GM18519 (cell line): Measurements from ENCODE around the gene CCNI2.

Source experiments
- ATAC-seq: cut with Tn5 transposase; IDR thresholded peaks from one replicate; pipeline ENCODE4 v1.9.1; 2021; ENCODE audit warnings: mild to moderate bottlenecking, moderate library complexity; ENCODE audit not compliant: unreplicated experiment, low FRiP score

The CCNI2 gene

DNA sequence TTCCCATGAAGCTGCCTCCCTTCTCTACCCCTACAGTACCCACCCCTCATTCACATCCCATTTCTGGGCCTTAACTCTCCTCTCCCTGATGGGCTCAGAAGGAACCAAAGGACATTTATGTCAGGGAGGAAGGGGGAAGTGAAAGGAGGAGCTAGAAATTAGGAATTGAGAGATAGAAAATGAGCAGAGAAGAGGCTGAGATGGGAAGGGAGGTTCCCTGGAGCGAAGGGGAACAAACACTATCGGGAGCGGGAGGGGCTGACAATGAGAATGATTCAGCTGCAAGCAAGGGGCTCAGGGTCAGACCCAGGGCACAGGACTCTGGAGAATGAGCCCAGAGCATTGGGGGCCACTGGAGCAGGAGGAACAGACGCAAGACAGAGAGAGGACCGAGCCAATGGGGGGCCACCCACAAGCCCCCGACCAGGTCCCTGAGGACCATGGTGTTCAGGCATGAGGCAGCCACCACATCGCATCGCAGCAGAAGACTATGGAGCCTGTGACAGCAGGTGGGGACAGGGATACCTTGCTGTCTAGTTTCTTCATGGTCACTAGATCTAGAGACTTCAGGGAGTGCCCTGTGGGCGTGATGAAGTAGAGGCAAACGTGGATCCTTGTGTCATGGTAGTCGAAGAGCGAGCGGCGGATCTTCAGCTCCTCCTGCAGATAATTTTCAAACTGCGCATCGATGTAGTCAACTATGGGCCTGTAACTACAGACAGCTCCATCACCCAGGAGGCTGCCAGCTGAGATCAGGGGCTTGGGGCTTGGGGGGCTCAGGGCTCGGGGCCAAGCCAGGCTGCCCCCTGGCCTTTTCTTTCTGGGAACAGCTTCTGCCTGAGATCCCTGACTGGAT is 16.2 kb downstream of the CCNI2 start:
- ATAC-seq, result no peak

DNA sequence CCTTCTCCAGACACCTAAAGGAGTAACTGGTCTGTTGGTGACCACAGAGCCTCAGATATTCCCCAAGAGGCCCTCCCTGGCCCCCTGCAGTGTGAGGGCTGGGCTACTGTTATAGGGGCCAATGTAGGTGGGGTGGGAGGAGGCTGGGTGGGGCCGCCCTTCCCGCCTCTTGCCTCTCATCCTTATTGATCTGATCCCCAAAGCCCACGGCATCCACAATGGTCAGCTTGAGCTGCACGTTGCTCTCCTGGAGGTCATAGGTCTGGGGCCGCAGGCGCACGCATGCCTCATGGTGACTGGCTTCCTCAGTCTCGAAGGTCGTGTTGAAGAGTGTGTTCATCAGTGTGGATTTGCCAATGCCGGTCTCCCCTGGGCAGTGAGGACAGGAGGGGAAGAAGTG is 16.8 kb downstream of the CCNI2 start:
- no peak for ATAC-seq

DNA sequence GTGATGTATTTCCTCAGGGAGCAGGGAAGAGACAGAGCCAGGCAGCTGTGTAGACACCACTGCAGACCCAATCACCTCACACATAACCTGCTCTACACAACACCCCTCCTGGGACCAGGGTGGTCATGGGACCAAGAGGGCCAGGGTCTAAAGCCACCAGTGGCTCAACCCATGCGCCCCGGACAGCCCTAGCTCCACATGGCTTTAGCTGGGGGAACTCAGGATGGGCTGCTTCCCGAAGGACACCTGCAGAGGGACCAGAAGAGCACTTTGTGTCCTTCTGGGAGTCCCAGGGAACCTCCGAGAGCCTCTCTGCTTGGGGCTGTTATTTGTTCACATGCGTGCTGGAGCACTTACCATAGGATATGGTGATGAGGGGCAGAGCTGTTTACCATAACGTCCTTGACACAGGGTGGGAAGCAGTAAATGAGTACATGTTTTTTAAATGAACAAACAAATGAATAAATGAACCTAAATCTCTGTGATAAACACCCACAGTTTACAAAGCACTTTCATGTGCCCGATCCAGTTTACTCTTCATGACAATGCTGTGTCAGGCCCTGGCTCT is 17.5 kb downstream of the CCNI2 start:
- ATAC-seq, result no peak

DNA sequence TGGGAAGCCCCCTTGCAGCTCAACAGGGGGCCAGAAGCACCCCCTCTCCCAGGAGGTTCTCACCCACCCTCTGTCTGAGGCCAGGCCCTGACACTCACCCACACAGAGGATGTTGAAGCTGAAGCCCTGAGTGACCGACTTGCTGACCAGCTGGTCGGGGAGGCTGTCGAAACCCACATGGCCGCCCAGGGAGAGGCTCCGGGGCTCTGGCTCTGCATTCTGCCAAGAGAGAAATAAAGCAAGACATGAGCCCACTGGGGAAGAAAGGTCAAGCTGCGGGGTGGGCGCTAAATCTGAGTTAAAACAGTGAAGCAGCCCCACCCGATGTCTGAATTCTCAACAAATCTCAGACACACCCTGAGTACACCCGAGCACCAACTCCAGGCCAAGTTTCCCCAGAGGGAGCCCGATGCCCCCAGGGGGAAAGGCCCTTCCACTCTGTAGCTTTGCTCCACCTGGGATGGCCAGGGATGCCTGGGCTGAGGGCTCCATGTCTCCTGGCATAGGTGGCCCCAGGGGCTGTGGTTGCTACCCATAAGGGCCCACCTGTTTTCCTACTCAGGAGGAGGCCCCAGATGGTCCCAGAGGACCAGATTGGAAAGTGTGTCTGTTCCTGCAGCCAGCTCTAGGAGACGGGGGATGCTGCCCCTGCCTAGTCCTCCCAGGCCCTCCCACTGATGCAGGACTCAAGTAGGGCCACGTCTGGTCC is 18.2 kb downstream of the CCNI2 start:
- ATAC-seq, result no peak

- ATAC-seq, result no peak
These were observed 19.0 kb downstream of the CCNI2 start for GRCh38 chr5:132766020-132766805.

DNA sequence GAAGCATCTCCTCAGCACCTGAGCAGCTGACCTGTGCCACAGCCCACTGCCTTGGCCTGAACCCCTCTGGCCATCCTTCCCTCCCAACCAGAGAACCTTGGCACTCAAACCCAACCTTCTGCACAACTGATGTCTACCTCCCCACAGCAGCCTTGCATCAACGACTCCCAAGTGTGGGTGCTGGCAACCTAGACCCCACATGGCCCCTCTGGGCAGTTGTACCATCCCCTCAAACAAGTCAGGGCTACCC is 19.5 kb downstream of the CCNI2 start:
- ATAC-seq, result no peak

- ATAC-seq, result no peak
These were observed 19.9 kb downstream of the CCNI2 start for GRCh38 chr5:132767150-132767549.

GRCh38 chr5:132768485-132768868 is 21.3 kb downstream of the CCNI2 start:
- no peak for ATAC-seq

DNA sequence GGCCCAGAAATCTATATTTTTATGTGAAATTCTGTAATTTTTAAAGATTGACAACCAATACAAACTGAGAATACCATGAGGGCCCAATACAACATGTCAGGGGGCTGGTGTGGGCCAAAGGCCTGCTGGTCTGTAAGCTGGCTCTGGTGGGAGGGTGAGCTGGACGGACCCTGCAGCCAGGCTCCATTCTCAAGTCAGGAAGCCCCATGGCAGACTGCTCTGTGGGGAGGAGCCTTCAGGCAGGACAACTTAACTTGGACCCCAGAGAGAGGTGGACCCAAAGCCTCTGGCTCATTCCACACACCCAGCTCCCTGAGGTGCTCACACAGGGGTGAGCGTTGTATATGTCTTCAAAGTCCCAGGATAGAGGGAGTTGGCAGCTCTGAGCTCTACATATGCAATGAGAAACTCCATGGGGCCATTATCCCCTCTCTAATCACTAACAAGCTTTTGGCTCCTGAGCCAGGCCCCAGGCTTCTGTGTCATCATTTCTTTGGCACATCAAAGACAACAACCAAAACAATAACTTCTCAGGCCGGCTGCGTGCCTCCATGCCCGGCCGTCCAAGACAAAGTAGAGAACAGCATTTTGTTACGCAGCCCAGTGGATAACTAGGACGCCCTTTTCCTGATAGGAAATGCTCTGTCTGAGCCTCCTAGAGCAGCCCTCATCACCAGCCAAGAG is 23.4 kb downstream of the CCNI2 start:
- ATAC-seq, result no peak

GRCh38 chr5:132771503-132771998 is 24.3 kb downstream of the CCNI2 start:
- ATAC-seq, result no peak

DNA sequence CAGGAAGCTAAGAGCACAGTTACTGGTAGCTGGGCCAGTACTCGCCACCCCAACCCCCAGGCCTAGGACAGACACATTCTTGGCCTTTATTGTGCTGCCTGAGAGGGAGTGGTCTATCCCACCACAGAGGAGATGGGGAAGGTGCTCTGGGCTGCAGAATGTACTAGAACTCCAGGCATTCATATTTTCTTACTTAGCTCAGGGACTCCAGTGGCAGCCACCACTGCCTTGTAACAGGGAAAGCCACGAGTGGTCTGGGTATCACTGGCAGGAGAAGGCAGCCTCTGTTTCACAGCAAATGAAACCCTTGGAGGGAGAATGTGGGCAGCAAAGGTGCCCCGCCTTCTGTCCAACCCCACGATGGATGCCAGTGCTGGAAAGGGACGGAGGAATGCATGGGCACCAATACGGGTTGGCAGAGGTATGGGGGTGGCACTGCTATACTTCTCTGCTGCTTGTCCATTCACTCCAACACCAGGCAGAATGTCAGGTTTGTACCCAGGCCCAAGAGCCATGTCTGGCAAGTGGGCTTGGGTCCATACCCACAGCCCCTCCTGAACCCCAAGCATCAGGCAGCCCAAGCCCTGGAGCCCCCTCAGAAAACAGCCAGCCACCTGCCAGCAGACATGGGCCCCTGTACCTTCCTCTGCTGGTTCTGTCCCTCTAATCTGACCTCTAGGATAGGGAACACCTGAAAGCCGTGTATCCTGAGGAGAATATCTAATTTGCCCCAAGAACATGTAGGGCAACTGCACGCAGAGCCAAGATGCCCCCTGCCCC is 25.3 kb downstream of the CCNI2 start:
- ATAC-seq, result no peak

DNA sequence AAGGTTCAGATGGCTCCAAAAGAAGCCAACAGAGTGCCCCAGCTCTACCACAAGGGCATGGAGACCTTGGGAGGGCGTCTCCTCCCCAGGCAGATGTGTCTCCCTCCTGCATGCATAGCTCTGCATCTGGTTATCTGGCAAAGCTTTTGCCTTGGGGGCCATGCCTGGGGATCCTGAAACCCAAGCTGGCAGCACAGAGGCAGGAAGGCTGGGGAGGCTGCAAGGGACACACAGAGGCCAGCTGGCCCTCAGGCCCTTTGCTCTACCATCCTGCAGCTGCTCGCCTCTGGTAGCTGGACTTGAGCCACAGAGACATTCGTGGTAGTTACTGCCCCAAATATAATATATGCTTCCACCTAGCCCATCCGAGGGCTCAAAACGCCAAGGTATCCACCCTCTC is 25.9 kb downstream of the CCNI2 start:
- no peak for ATAC-seq

DNA sequence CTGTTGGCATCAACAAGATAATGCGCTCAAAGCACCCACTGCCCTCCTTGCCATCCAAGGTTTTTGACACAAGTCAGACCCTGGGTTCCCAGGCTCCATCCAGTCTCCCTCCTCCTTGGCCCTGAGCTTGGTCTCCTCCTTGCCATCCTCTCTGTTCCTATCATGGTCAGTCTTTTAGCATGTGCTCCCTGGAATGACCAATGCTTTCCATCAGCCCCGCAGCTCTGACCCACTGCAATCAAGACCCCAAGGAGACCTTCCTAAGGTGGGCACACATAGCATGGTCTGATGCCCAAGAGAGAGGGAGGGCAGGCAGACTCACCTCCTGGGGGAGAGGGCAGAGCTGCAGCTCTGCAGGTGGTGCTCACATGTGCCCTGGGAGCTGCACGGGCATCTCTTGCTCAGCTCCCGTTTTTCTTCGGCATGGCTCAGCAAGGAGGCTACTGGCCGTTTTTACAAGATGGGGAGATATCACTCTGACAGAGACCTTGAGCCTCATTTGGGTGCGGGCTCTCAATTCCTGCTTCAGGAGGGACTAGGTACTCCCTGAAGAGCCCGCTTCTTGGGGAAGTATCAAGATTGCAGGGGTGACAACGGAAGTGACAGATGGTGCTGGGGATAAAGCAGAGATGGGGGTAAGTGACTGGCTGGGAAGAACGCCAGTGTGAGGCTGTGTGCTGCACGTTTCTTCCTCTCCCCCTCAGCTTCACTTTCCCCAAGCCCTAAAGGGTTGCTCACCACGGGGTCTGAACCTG is 26.6 kb downstream of the CCNI2 start:
- no peak for ATAC-seq

- no peak for ATAC-seq
These were observed 27.2 kb downstream of the CCNI2 start for GRCh38 chr5:132774406-132774805.

DNA sequence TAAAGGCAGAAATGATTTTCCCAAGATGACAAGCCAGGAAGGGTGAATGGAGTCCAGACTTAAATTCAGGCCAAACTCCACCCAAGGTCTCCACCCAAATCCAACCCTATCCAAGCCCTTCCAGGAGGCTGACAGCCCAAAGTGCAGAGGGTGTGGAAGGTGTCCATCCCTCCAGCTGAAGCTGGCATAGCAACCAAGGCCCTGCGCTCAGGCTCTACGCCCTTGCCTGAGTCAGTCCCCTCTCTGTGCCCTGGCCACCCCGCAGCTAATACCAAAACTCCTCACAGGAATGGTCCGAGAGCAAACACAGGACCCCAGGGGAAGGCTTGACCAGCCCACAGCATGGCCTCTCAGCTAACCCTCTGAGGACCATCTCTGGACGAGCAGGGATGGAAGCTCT is 27.7 kb downstream of the CCNI2 start:
- no peak for ATAC-seq

DNA sequence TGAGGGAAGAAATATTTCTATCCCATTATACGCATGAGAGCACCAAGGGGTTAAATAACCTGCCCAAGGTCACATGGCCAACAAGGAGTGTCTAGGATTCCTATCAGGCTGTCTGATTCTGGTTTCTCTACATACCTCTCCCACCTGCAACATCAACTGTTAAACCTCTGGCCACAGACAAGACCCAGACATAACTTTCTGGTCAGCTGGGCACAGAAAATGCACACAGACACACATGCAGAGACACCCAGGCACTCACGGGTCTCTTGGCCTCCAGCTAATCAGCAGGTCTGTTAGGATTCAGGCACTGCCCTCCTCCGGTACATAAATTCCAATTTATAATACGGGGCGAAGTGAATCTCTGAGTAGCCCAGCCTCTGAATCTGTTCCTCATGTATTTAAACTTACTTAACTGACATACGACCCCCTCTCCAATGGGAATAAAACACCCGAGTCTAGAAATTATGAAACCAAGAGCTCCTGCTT is 28.3 kb downstream of the CCNI2 start:
- no peak for ATAC-seq

GRCh38 chr5:132776131-132776937 is 29.1 kb downstream of the CCNI2 start:
- no peak for ATAC-seq

DNA sequence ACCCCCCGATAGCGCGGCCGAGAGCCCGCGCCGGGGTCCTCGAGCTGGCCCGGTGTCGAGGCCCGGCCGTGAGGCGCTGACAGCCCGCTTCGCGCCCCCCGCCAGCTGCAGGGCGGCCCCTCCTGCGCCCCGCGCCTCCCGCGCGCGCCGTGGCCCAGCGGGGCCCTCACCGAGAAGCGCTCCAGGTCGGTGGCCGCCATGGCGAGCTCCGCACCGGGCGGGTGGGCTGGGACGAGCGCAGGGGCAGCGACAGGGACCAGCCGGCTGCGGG is 29.6 kb downstream of the CCNI2 start:
- no peak for ATAC-seq
